MM.1S (cell line): ENCODE data around the gene EPSTI1.

Source experiments
- CTCF ChIP-seq: fragments of 300-600 bp; sonication (generic); IDR thresholded peaks from 2 replicates; pipeline ENCODE4 v1.5.1; 2016; ENCODE audit warnings: antibody characterized with exemption, low read length, mixed read lengths
- EZH2 ChIP-seq: fragments of 300-600 bp; sonication (generic); optimal IDR thresholded peaks from 2 replicates; pipeline ENCODE3; 2017; ENCODE audit warnings: low read depth, mild to moderate bottlenecking, antibody characterized with exemption, low read length, mixed read lengths

GRCh38 chr13:43014162-43014561 is 22.1 kb upstream of the EPSTI1 start:
- no peak for TF ChIP-seq CTCF
- TF ChIP-seq EZH2: no peak
